Left cardiac atrium (tissue), 4 donors: ENCODE measurements around the gene AGK. TPM values are rescaled to one million over a fixed set of nuclear protein-coding genes. Genes with fewer than 3 reads are reported as not detected.
A peak's percentile ranks its signal among the peaks of the same experiment; 100 is the strongest.
"Not testable (repeated sequence)": the region's sequence is repeated elsewhere in the genome, so short reads cannot be mapped to it uniquely, and the experiment has no call there.

Experiments
- ATAC-seq, 2 donors: fragments of 200-7000 bp; cut with Tn5 transposase; one replicate each; pipeline ENCODE4 v1.9.1; 2020; ENCODE audit warnings: mild to moderate bottlenecking in 2 of 2, moderate library complexity in 2 of 2
- DNase-seq: peaks from one replicate; pipeline ENCODE4 v3.0.0-alpha.2; 2020
- intact Hi-C, 2 donors: fragments of 100-400 bp; cut with DNase I; formaldehyde crosslinking; loops; one replicate each; pipeline versions ENCODE4 v1.14.1 to v1.15.1; 2022 to 2023
- total RNA-seq, 2 donors: library from RNA; stranded (reverse); fragmentation: NEBNext Ultra II Directional; extraction: Animal tissue kit (Norgen Biotek cat#: 25700); gene quantifications; one replicate each; pipeline ENCODE4 v1.2.1, GENCODE V29; 2021
- donor health status: DM: no; HTN: yes; CAD: no.
- donor health status: DM: no; HTN: yes; CAD: no; lungs with severe emphysema.
- donor health status: DM: yes; HTN: yes; CAD: no.
- donor health status: Dilated cardiomyopathy.

Gene AGK
- total RNA-seq, 2 donors from 2014 or later = 28.9 to 37.8 TPM

GRCh38 chr7:141549582-141549981 is 1.6 kb upstream of the AGK start:
- intact Hi-C loops = loop anchor here (10.0 kb wide), 2 partner anchors 85 to 625 kb away; partner anchors contain the start of gene BRAF (in 1 of the 2)
- ATAC-seq (no peak), DNase-seq (no peak)

DNA sequence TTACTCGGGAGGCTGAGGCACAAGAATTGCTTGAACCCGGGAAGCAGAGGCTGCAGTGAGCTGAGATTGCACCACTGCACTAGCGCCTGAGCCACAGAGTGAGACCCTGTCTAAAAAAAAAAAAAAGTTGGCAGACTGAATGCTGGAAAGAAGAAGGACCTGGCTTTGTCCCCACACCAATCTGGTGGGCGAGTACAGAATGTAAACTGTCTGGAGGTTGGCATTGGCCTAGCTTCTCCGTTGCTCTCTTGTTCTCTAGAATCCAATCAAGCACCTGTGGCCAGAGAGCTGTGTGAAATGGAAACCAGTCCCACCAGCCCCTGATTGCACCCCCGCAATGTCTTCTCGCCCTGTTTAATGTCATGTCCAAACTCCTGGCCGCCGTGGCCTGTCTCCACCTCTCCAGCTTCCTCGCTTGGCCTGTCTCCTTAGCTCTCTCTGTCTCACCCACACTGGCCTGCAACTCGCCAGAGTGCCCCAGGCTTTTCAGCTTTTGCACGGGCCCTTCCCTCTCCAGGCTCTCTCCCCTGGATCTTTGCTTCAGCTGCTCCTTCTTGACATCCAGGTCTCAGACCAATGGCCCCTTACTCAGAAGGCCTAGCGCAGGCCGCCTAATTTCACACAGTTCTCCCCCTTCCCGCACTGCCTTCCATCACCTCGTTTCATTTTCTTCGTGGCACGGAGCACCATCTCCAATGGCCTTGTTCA is 670 bp upstream of the AGK start:
- ATAC-seq (peak; percentile 35 to 45), DNase-seq (no peak)
- intact Hi-C loops = no loop called here

DNA sequence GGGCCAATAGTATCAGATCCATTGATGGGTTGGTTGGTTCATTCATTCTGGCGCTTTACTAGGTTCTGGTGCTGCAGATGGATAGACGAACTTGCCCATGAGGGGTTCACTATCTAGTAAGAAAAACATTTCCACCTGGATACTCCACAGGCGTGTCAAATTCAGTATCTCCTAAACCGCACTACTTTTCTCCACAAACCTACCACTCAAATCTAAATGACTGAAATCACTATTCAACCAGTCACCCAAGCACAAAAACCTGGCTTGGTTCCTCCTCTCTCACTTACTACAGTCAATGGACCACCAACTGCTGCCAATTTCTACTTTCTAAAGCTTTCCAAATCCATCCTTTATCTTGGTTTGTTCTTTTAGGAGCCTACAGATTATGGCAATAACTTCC is 572 bp downstream of the AGK start:
- intact Hi-C loops = no loop called here
- ATAC-seq (peak in 1 of 2 donors; percentile 5), DNase-seq (no peak)

DNA sequence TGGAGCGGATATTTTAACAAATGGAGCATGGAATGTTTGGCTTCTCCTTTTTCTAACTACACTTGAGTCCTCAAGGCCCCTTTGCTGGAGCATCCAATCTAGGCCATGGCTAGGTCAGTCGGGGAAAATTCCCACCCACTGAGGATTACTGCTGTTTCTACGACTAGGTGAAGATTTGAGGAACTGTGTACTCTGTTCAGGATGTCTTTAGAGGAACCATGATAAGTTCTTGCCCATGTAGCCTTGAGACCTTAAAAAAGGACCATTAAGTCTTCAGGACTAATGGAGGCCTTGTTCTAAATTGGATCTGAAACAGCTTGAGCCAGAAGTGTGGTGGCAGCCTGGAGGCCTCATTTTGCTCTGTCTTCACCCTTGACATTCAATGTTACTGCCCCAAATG is 6.2 kb downstream of the AGK start:
- intact Hi-C loops = no loop called here

DNA sequence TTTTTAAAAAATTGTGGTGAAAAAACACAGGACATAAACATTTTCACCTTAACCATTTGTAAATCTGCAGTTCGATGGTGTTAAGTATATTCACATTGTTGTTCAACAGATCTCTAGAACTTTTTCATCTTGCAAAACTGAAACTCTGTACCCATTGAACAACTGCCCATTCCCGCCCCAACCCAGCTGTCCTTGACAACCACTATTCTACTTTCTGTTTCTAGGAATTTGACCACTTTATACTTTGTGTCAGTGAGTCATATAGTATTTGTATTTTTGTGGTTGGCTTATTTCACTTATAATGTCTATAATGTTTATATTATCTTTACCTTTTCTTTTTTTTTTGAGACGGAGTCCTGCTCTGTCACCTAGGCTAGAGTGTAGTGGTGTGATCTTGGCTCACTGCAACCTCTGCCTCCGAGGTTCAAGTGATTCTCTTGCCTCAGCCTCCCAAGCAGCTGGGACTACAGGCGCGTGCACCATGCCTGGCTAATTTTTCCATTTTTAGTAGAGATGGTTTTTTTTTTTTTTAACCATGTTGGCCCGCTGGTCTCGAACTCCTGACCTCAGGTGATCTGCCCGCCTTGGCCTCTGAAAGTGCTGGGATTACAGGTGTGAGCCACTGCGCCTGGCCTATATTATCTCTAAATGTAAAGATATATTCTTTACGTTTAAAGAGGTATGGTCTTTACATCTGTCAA is 6.8 kb downstream of the AGK start:
- DNase-seq, intact Hi-C loops, ATAC-seq: not testable (repeated sequence)

More for the DNA sequence above, 6.2 kb downstream of the AGK start:
- ATAC-seq = no peak
- no peak for DNase-seq

DNA sequence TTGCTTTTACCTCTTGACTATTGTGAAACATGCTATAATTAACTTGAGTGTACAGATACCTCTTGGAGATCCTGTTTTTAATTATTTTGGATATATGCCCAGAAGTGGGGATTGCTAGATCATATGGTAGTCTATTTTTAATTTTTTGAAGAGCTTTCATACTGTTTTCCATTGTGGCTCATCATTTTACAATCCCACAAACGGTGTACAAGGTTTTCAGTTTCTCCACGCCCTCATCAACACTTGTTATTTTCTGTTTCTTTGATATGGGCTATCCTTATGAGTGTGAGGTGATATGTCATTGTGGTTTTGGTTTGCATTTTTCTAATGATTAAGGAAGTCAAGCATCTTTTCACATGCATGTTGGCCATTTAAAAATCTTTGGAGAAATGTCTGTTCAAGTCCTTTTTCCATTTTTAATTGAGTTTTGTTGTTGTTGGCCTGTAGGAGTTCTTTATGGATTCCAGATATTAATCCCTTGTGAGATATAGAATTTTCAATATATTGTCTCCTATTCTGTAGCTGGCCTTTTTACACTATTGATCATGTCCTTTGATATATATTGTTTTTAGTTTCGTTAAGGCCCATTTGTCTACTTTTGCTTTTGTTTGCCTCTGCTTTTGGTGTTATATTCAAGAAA is 7.5 kb downstream of the AGK start:
- DNase-seq = no peak
- peak; percentile 37 to 53 for ATAC-seq
- intact Hi-C loops = no loop called here

- ATAC-seq = no peak
- intact Hi-C loops = no loop called here
- no peak for DNase-seq
These were observed 8.8 kb downstream of the AGK start for GRCh38 chr7:141559961-141560360.

GRCh38 chr7:141562036-141562435 is 10.8 kb downstream of the AGK start:
- ATAC-seq (peak in 1 of 2 donors; percentile 38), DNase-seq (peak; percentile 38)
- intact Hi-C loops = no loop called here

- peak; percentile 39 for DNase-seq
- peak; percentile 80 to 81 for ATAC-seq
- intact Hi-C loops = no loop called here
These were observed 11.3 kb downstream of the AGK start for GRCh38 chr7:141562543-141562942.

- intact Hi-C loops = no loop called here
- DNase-seq (no peak), ATAC-seq (no peak)
These were observed 11.8 kb downstream of the AGK start for GRCh38 chr7:141562972-141563371.

DNA sequence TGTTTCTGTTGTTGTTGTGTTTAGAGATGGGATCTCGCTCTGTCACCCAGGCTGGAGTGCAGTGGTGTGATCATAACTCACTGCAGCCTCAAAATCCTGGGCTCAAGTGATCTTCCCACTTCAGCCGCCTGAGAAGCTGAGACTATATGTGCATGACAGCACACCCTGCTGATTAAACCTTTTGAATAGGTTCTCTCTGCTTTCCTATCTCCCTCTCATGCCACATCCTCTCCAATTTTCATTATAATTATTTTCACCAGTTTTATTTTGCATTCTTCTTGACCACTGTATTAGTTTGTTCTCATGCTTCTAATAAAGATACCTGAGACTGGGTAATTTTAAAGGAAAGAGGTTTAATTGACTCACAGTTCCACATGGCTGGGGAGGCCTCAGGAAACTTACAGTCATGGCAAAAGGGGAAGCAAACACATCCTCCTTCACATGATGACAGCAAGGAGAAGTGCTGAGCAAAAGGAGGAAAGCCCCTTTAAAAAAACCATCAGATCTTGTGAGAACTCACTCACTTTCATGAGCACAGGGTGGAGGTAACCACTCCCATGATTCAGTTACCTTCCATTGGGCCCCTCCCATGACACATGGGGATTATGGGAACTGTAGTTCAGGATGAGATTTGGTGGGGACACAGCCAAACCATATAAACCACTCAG is 12.9 kb downstream of the AGK start:
- no peak for DNase-seq
- no peak for ATAC-seq
- intact Hi-C loops = no loop called here

- DNase-seq (no peak), ATAC-seq (no peak)
- intact Hi-C loops = no loop called here
These were observed 16.2 kb downstream of the AGK start for GRCh38 chr7:141567432-141567831.

GRCh38 chr7:141568227-141568626 is 17.0 kb downstream of the AGK start:
- intact Hi-C loops = no loop called here
- ATAC-seq (peak; percentile 73 to 89), DNase-seq (no peak)

- DNase-seq (no peak), ATAC-seq (no peak)
- intact Hi-C loops = no loop called here
These were observed 19.8 kb downstream of the AGK start for GRCh38 chr7:141571059-141571458.

DNA sequence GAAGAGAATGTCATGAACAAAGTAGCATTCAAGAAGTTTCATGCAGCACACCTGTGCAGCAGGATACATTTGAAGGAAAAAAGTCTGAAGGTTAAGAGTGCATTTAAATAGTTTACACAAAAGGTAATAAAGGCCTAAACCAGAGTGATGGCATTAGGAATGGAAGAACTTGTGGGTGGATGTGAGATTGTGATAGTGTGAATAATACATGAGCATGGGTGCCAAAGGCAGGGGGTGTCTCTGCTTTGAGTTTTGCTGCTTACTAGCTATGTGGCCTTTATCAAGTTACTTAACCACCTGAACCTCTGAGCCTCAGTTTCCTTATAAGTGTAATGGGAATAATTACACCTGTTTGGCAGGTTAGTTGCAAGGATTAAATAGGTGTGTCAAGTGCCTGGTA is 21.0 kb downstream of the AGK start:
- ATAC-seq = no peak
- intact Hi-C loops = no loop called here
- DNase-seq = no peak

DNA sequence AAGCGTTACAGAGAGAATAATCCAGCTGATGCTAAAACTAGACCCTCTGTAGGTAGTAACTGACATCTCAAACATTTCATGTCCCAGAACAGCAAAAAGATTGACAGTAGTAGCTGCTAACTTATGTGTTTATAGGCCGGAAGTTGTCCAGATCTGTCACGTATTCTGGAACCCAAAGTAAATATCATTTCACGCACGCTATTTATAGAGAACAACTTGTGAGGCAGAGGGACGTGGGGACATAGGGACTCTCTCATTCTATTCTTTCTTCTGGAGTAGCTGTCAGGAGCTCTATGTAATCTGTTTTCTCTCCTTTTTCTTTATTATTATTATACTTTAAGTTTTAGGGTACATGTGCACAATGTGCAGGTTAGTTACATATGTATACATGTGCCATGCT is 22.3 kb downstream of the AGK start:
- DNase-seq (no peak), ATAC-seq (peak; percentile 18 to 53)
- intact Hi-C loops = no loop called here

DNA sequence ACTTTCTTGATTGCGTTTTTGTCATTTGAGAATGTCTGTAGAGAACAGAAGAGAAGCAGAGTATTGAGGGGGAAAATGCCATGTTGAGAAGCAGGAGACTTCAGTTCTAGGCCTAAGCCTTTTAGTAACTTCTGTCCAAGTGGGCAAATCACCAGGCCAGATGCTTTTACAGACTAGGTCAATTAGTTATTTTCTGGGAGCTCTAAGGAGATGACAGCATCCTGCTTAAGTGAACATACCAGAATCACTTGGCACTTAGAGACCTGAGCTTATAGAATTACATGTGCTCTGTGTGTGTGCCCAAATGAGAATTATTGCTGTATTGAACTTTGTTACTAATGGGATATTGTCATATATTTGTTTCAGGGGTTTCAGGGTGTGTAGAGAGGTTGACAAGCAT is 24.0 kb downstream of the AGK start:
- DNase-seq (no peak), ATAC-seq (no peak)
- intact Hi-C loops = no loop called here

- intact Hi-C loops = no loop called here
- ATAC-seq = no peak
- DNase-seq = no peak
These were observed 24.6 kb downstream of the AGK start for GRCh38 chr7:141575654-141576448.
